ENCODE data around the gene DHRS2. TPM values are rescaled to one million over a fixed set of nuclear protein-coding genes. Genes with fewer than 3 reads are reported as not detected.

Gene DHRS2
- total and polyA plus RNA-seq, 2 of the 13 experiments (the other 11 are each of a cell fraction or from before 2014, with no cell fraction given) = 1,621 to 3,021 TPM

- Histone ChIP-seq H3K9ac (ENCODE audit: insufficient read depth, low read depth, low read length) (no peak overlapping the region), H3K4me1 (ENCODE audit: insufficient read depth, low read length) (peaks cover 81% of the 10 kb centered on the region), H4K20me1 (ENCODE audit: insufficient read depth, low read length) (no peaks in the 10 kb centered on the region), H3K27ac (ENCODE audit: extremely low read length, insufficient read depth, low read length) (no peak overlapping the region), H3K4me3 (replicated peaks in 1 of 3; ENCODE audit: insufficient read depth in 1 of 3, low read depth in 2 of 3, low read length in 3 of 3) (no peak overlapping the region), H3K36me3 (replicated peaks in 1 of 2; ENCODE audit: control insufficient read depth in 1 of 2, insufficient read depth in 2 of 2, low read length in 2 of 2) (no peaks in the 10 kb centered on the region), H3K79me2 (ENCODE audit: insufficient read depth, low read length) (no peaks in the 10 kb centered on the region), H3K4me2 (ENCODE audit: low read depth, low read length) (no peak overlapping the region), H3K9me3 (ENCODE audit: low read length) (no peaks in the 10 kb centered on the region), H2AFZ (ENCODE audit: low read length) (no peak overlapping the region), H3K27me3 (ENCODE audit: control insufficient read depth in 1 of 2, insufficient read depth in 2 of 2, low read length in 2 of 2) (no peaks in the 10 kb centered on the region)
- WGBS (ENCODE audit: low lambda C conversion rate) = 92% methylated on average over 5 of the region's 5 CpGs
- intact Hi-C loops (cut with micrococcal nuclease; ENCODE audit: unreplicated experiment) (no loop called here), in situ Hi-C loops (cut with HindIII; ENCODE audit: extremely low pct_ligation_motif_present, low pct_unique_long_range_greater_than_20kb) (no loop called here)
- DNase-seq (ENCODE audit: low spot score) (no peak), ATAC-seq (no peak), FAIRE-seq (no peak)
- TF ChIP-seq LCORL (IDR thresholded peaks at IDR 0.05) (no peak), LCORL (CRISPR knock-in tag; IDR thresholded peaks at IDR 0.05) (no peak), YEATS4 (CRISPR knock-in tag; IDR thresholded peaks at IDR 0.05; ENCODE audit: borderline replicate concordance) (0 out of 2 replicates have a peak, but pooled peaks have one; percentile 5), FUBP1 (CRISPR knock-in tag; IDR thresholded peaks at IDR 0.05; ENCODE audit: borderline replicate concordance) (0 out of 2 replicates have a peak, but pooled peaks have one; percentile 58), SMARCE1 (IDR thresholded peaks at IDR 0.05; ENCODE audit: borderline replicate concordance) (0 out of 2 replicates have a peak, but pooled peaks have one; percentile 14)
- POLR2A ChIA-PET = interaction anchor here (6.7 to 14.7 kb wide), 2 partner anchors 20 to 24 kb away, joined by 142 to 1105 read pairs; partner anchors contain the start of gene DHRS2
- CTCF ChIA-PET (ENCODE audit: low intra/inter-chr PET ratio, low total read pairs) = interaction anchor here (2.4 kb wide), 1 partner anchor 16 kb away, joined by 6 read pairs; no protein-coding TSS in a partner anchor
- no TSS peak for BruUV-seq (replicated peaks)
Measured at GRCh38 chr14:23615856-23616255, 20.3 kb upstream of the DHRS2 start.

GRCh38 chr14:23617539-23617938 is 18.6 kb upstream of the DHRS2 start:
- peaks cover 81% of the 10 kb centered on the region for H3K4me1 ChIP-seq (ENCODE audit: insufficient read depth, low read length)
- H3K4me2 ChIP-seq (ENCODE audit: low read depth, low read length) = no peak overlapping the region
- H3K9me3 ChIP-seq (ENCODE audit: low read length) = no peaks in the 10 kb centered on the region
- WGBS (ENCODE audit: low lambda C conversion rate) = 97% methylated on average over 1 of the region's 1 CpG
- in situ Hi-C loops (cut with HindIII; ENCODE audit: extremely low pct_ligation_motif_present, low pct_unique_long_range_greater_than_20kb) (no loop called here), intact Hi-C loops (cut with micrococcal nuclease; ENCODE audit: unreplicated experiment) (no loop called here)
- H3K9ac ChIP-seq (ENCODE audit: insufficient read depth, low read depth, low read length) = no peak overlapping the region
- ATAC-seq (no peak), DNase-seq (ENCODE audit: low spot score) (no peak), FAIRE-seq (no peak)
- CTCF ChIA-PET (ENCODE audit: low intra/inter-chr PET ratio, low total read pairs) = interaction anchor here (2.2 to 2.4 kb wide), 2 partner anchors 14 to 29 kb away, joined by 6 to 7 read pairs; no protein-coding TSS in a partner anchor
- H2AFZ ChIP-seq (ENCODE audit: low read length) = no peak overlapping the region
- H3K27me3 ChIP-seq (ENCODE audit: control insufficient read depth in 1 of 2, insufficient read depth in 2 of 2, low read length in 2 of 2) = no peaks in the 10 kb centered on the region
- H3K36me3 ChIP-seq (replicated peaks in 1 of 2; ENCODE audit: control insufficient read depth in 1 of 2, insufficient read depth in 2 of 2, low read length in 2 of 2) = no peaks in the 10 kb centered on the region
- H3K79me2 ChIP-seq (ENCODE audit: insufficient read depth, low read length) = no peaks in the 10 kb centered on the region
- POLR2A ChIA-PET = interaction anchor here (1.1 to 14.7 kb wide), 2 partner anchors 9 to 19 kb away, joined by 3 to 1105 read pairs; partner anchors contain the start of gene DHRS2
- BruUV-seq (replicated peaks) = no TSS peak
- no peaks in the 10 kb centered on the region for H4K20me1 ChIP-seq (ENCODE audit: insufficient read depth, low read length)
- H3K27ac ChIP-seq (ENCODE audit: extremely low read length, insufficient read depth, low read length) = no peak overlapping the region
- no peak overlapping the region for H3K4me3 ChIP-seq (replicated peaks in 1 of 3; ENCODE audit: insufficient read depth in 1 of 3, low read depth in 2 of 3, low read length in 3 of 3)
- TF ChIP-seq SAP130 (CRISPR knock-in tag; IDR thresholded peaks at IDR 0.05; ENCODE audit: low read depth) = peak; percentile 28; the same call in 1 of the 2 replicates
- TF ChIP-seq GATAD2A (CRISPR knock-in tag; IDR thresholded peaks at IDR 0.05) = peak; percentile 54; the same call in 1 of the 2 replicates
- TF ChIP-seq HMG20A (CRISPR knock-in tag; IDR thresholded peaks at IDR 0.05; ENCODE audit: borderline replicate concordance) = peak; percentile 29; the same call in 1 of the 2 replicates
- TF ChIP-seq ZKSCAN5 (CRISPR knock-in tag; IDR thresholded peaks at IDR 0.05) = no peak
- TF ChIP-seq ELF1 (CRISPR knock-in tag; IDR thresholded peaks at IDR 0.05) = no peak
- TF ChIP-seq FOXK2 (IDR thresholded peaks at IDR 0.05) = no peak
- 0 out of 2 replicates have a peak, but pooled peaks have one; percentile 24 for TF ChIP-seq ZNF503 (CRISPR knock-in tag; IDR thresholded peaks at IDR 0.05)
- TF ChIP-seq ZBTB46 (CRISPR knock-in tag; IDR thresholded peaks at IDR 0.05; ENCODE audit: borderline replicate concordance) = no peak

All from HepG2 (cell line).